Endothelial cell of umbilical vein (primary cell): Measurements from ENCODE around the gene RTL10. TPM values are rescaled to one million over a fixed set of nuclear protein-coding genes. Genes with fewer than 3 reads are reported as not detected.

Experiments used
- BruUV-seq: library from RNA; stranded (reverse); fragments of 400-500 nt; replicated peaks from 2 replicates; lab custom pipeline; 2021; lab: Mats Ljungman, UMichigan
- CTCF ChIA-PET: fragments of 300-600, 350-600 bp; sonication (Branson Sonifier 250); formaldehyde crosslinking; loops from one replicate; lab custom pipeline; 2021; ENCODE audit warnings: antibody characterized with exemption, inconsistent platforms; lab: Charles Lee
- POLR2A ChIA-PET: fragments of 300-600, 350-600 bp; sonication (Branson Sonifier 250); formaldehyde crosslinking; loops from one replicate; lab custom pipeline; 2021; ENCODE audit warnings: antibody characterized with exemption, inconsistent platforms; lab: Charles Lee
- DNase-seq: peaks from one replicate; pipeline ENCODE4 v3.0.0-alpha.2; 2011; ENCODE audit warnings: low read depth, low spot score
- FAIRE-seq: peaks from 2 replicates; lab custom pipeline; 2011; peaks lifted over from hg19 to GRCh38; lab: Jason Lieb, UNC
- H2AFZ ChIP-seq: 2 replicates; pipeline ENCODE4 v1.6.0; 2012; ENCODE audit warnings: low read depth, low read length, control low read depth, inconsistent platforms
- H3K27ac ChIP-seq: 2 replicates; pipeline ENCODE4 v1.5.1; 2011; ENCODE audit warnings: low read depth, mild to moderate bottlenecking, control low read depth, low read length, moderate library complexity; ENCODE audit not compliant: insufficient read depth
- H3K27me3 ChIP-seq, 2 experiments: 2 replicates each; pipeline versions ENCODE4 v1.6.0 to v1.6.1; 2011; ENCODE audit warnings: low read length in 2 of 2, mixed read lengths in 1 of 2; ENCODE audit not compliant: control insufficient read depth in 2 of 2, insufficient read depth in 2 of 2
- H3K36me3 ChIP-seq, 2 experiments: 2 replicates in 1 of 2; 3 replicates in 1 of 2; pipeline ENCODE4 v1.5.1; 2011; ENCODE audit warnings: low read length in 2 of 2, mild to moderate bottlenecking in 1 of 2, moderate library complexity in 1 of 2; ENCODE audit not compliant: control insufficient read depth in 2 of 2, insufficient read depth in 2 of 2; ENCODE audit errors: extremely low read depth in 1 of 2
- H3K4me1 ChIP-seq: 3 replicates; pipeline ENCODE4 v1.5.1; 2011; ENCODE audit warnings: mild to moderate bottlenecking, low read length; ENCODE audit not compliant: control insufficient read depth, insufficient read depth; ENCODE audit errors: extremely low read depth
- H3K4me2 ChIP-seq: 2 replicates; pipeline ENCODE4 v1.6.1; 2011; ENCODE audit warnings: low read length, control low read depth, mixed read lengths; ENCODE audit not compliant: insufficient read depth
- H3K4me3 ChIP-seq, 3 experiments: fragments of 200-600 bp in 1 of 3; sonication (generic), shearing (Covaris generic) in 1 of 3; replicated peaks in 1 of 3; 2 replicates each; pipeline ENCODE4 v1.5.1; 2011 to 2016; ENCODE audit warnings: control low read depth in 3 of 3, low read length in 3 of 3, mild to moderate bottlenecking in 2 of 3, inconsistent platforms in 1 of 3, low read depth in 1 of 3, moderate library complexity in 1 of 3; ENCODE audit not compliant: insufficient read depth in 1 of 3
- H3K79me2 ChIP-seq: 2 replicates; pipeline ENCODE4 v1.6.0; 2012; ENCODE audit warnings: low read length, inconsistent platforms; ENCODE audit not compliant: control insufficient read depth, insufficient read depth
- H3K9ac ChIP-seq: replicated peaks from 2 replicates; pipeline ENCODE3; 2011; ENCODE audit warnings: low read length, control low read depth; ENCODE audit not compliant: insufficient read depth; ENCODE audit errors: extremely low read depth
- H3K9me1 ChIP-seq: replicated peaks from 3 replicates; pipeline ENCODE4 v1.6.0; 2011; ENCODE audit warnings: mild to moderate bottlenecking, low read length; ENCODE audit not compliant: control insufficient read depth, insufficient read depth; ENCODE audit errors: extremely low read depth
- H3K9me3 ChIP-seq: replicated peaks from 2 replicates; pipeline ENCODE4 v1.5.1; 2012; ENCODE audit warnings: low read length, inconsistent platforms; ENCODE audit not compliant: control insufficient read depth, insufficient read depth
- H4K20me1 ChIP-seq: replicated peaks from 2 replicates; pipeline ENCODE3; 2011; ENCODE audit warnings: mild to moderate bottlenecking, low read length; ENCODE audit not compliant: control insufficient read depth, insufficient read depth; ENCODE audit errors: extremely low read depth
- EZH2 ChIP-seq: IDR thresholded peaks from 2 replicates; pipeline ENCODE4 v1.6.1; 2012; ENCODE audit warnings: borderline replicate concordance, low read depth, mild to moderate bottlenecking, moderate library complexity, low read length, inconsistent platforms; ENCODE audit not compliant: severe bottlenecking
- FOS ChIP-seq: IDR thresholded peaks from 2 replicates; pipeline ENCODE4 v1.6.1; 2011; ENCODE audit warnings: mild to moderate bottlenecking, low read length, moderate library complexity, borderline replicate concordance; ENCODE audit not compliant: insufficient read depth
- GATA2 ChIP-seq: IDR thresholded peaks from 2 replicates; pipeline ENCODE4 v1.7.0; 2011; ENCODE audit warnings: low read depth, mild to moderate bottlenecking, moderate library complexity, mixed read lengths, low read length; ENCODE audit not compliant: insufficient read length, insufficient read depth
- JUN ChIP-seq: IDR thresholded peaks from 2 replicates; pipeline ENCODE4 v1.6.1; 2011; ENCODE audit warnings: borderline replicate concordance, low read depth; ENCODE audit not compliant: insufficient read length, insufficient read depth
- MYC ChIP-seq: IDR thresholded peaks from one replicate; pipeline ENCODE4 v1.6.1; 2011; ENCODE audit warnings: mild to moderate bottlenecking, low read depth, low read length
- POLR2A ChIP-seq: IDR thresholded peaks from 2 replicates; pipeline ENCODE4 v1.6.1; 2012; ENCODE audit warnings: low read depth, mild to moderate bottlenecking, control low read depth, low read length
- POLR2AphosphoS5 ChIP-seq: IDR thresholded peaks from 2 replicates; pipeline ENCODE4 v1.6.1; 2012; ENCODE audit warnings: low read depth, mild to moderate bottlenecking, control low read depth, low read length, moderate library complexity; ENCODE audit not compliant: insufficient read depth
- dilution Hi-C: fragments of 300-500 bp; cut with MboI; formaldehyde crosslinking; loops from one replicate; pipeline ENCODE4 v1.15.0; 2019; ENCODE audit warnings: low sequenced_read_pairs; ENCODE audit not compliant: extremely low pct_ligation_motif_present
- intact Hi-C: fragments of 100-400 bp; cut with micrococcal nuclease; formaldehyde crosslinking; loops from one replicate; pipeline ENCODE4 v1.10.0; 2022
- polyA plus RNA-seq, 4 experiments: library from polyadenylated mRNA; depleted of rRNA in 3 of 4; stranded (reverse) in 3 of 4; unstranded in 1 of 4; fragments of >200 nt; gene quantifications; 2 replicates each; pipeline versions ENCODE4 v1.2.1 to v1.2.3, GENCODE V29; 2011 to 2012; ENCODE audit warnings: missing spikeins in 1 of 4
- total RNA-seq: library from RNA; stranded (reverse); gene quantifications from 2 replicates; pipeline ENCODE4 v1.2.3, GENCODE V29; 2021
- TF ChIP-seq, protein P1 (sequence below), 2 donors: IDR thresholded peaks; 1 replicate in 1 of 2; 2 replicates in 1 of 2; pipeline ENCODE4 v1.5.1; 2011; ENCODE audit warnings: low read length in 2 of 2, mild to moderate bottlenecking in 2 of 2, moderate library complexity in 2 of 2, control low read depth in 1 of 2, inconsistent platforms in 1 of 2, low read depth in 1 of 2; ENCODE audit not compliant: insufficient read depth in 1 of 2; ENCODE audit errors: extremely low read depth in 1 of 2
- TF ChIP-seq, protein P2 (sequence below): IDR thresholded peaks from 2 replicates; pipeline ENCODE4 v1.6.1; 2011; ENCODE audit not compliant: insufficient read depth, insufficient read length

RTL10 gene
- total and polyA plus RNA-seq, 2 donors (not counting 3 experiments of a cell fraction or from before 2014, with no cell fraction given), result 31.9 to 40.8 TPM

DNA sequence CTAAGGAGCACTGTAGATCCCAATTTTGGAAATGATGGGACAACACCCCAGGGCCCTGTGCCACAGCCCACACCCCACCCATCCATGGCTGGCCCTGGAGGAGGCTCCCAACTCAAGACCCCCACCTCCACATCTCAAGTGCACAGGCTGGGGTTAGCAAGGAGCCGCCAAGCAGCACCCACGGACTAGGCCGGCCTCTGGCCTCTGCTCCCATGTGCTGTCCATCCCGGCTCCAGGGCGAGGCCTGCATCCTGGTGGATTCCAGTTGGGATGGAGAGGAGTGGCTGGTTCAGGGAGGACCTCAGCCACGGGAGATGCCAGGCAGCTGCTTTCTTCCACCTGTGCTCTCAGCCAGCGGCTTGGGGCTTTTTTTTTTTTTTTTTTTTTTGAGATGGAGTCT lies 43.5 kb upstream of the RTL10 start:
- Histone ChIP-seq H3K4me2 (no peak overlapping the region), H3K9me1 (no peaks in the 10 kb centered on the region), H3K27ac (no peak overlapping the region), H3K79me2 (no peaks in the 10 kb centered on the region), H3K9ac (no peak overlapping the region), H3K9me3 (no peaks in the 10 kb centered on the region), H4K20me1 (no peaks in the 10 kb centered on the region), H3K4me3 (no peak overlapping the region), H3K36me3 (peaks cover 0 to 12% of the 10 kb centered on the region in 2 experiments), H3K4me1 (peaks cover 12% of the 10 kb centered on the region), H3K27me3 (no peaks in the 10 kb centered on the region), H2AFZ (no peak overlapping the region)
- TF ChIP-seq MYC (no peak), EZH2 (no peak), POLR2AphosphoS5 (no peak), GATA2 (no peak), FOS (no peak), POLR2A (no peak), JUN (no peak)
- TF ChIP-seq, protein P1, sequence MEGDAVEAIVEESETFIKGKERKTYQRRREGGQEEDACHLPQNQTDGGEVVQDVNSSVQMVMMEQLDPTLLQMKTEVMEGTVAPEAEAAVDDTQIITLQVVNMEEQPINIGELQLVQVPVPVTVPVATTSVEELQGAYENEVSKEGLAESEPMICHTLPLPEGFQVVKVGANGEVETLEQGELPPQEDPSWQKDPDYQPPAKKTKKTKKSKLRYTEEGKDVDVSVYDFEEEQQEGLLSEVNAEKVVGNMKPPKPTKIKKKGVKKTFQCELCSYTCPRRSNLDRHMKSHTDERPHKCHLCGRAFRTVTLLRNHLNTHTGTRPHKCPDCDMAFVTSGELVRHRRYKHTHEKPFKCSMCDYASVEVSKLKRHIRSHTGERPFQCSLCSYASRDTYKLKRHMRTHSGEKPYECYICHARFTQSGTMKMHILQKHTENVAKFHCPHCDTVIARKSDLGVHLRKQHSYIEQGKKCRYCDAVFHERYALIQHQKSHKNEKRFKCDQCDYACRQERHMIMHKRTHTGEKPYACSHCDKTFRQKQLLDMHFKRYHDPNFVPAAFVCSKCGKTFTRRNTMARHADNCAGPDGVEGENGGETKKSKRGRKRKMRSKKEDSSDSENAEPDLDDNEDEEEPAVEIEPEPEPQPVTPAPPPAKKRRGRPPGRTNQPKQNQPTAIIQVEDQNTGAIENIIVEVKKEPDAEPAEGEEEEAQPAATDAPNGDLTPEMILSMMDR (IDR thresholded peaks at IDR 0.05; ENCODE audit: extremely low read depth in 1 of 2, insufficient read depth in 1 of 2, low read depth in 1 of 2, low read length in 2 of 2), result no peak
- TF ChIP-seq, protein P2, sequence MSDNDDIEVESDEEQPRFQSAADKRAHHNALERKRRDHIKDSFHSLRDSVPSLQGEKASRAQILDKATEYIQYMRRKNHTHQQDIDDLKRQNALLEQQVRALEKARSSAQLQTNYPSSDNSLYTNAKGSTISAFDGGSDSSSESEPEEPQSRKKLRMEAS, result no peak
- CTCF ChIA-PET, result interaction anchor here (0.9 to 4.2 kb wide), 3 partner anchors 11 to 167 kb away, joined by 4 to 36 read pairs (median 6); no protein-coding TSS in a partner anchor
- dilution Hi-C loops, result no loop called here
- DNase-seq, result no peak
- no peak for FAIRE-seq
- intact Hi-C loops, result no loop called here
- no TSS peak for BruUV-seq
- POLR2A ChIA-PET, result interaction anchor here (0.7 kb wide), 1 partner anchor 16 kb away, joined by 5 read pairs; no protein-coding TSS in a partner anchor
